Chondrocyte (in vitro differentiated cells): Measurements from ENCODE around the gene IGSF3. TPM values are rescaled to one million over a fixed set of nuclear protein-coding genes. Genes with fewer than 3 reads are reported as not detected.

Experiments used
- DNase-seq: peaks from one replicate; pipeline ENCODE4 v3.0.0; 2021; ENCODE audit warnings: mixed read lengths, low spot score
- H3K27ac Mint-ChIP-seq: one replicate; pipeline ENCODE4 v1.8.0; 2021; ENCODE audit warnings: mild to moderate bottlenecking, moderate library complexity, mixed read lengths; ENCODE audit not compliant: unreplicated experiment
- H3K27me3 Mint-ChIP-seq: 2 replicates; pipeline ENCODE4 v1.8.0; 2021; ENCODE audit warnings: low read depth, mixed read lengths
- H3K36me3 Mint-ChIP-seq: 2 replicates; pipeline ENCODE4 v1.8.0; 2021; ENCODE audit warnings: low read depth, mixed read lengths
- H3K4me1 Mint-ChIP-seq: 2 replicates; pipeline ENCODE4 v1.8.0; 2021; ENCODE audit warnings: low read depth, mild to moderate bottlenecking, mixed read lengths
- H3K4me3 Mint-ChIP-seq: one replicate; pipeline ENCODE4 v1.8.0; 2021; ENCODE audit warnings: mild to moderate bottlenecking, moderate library complexity, mixed read lengths; ENCODE audit not compliant: unreplicated experiment
- H3K9me3 Mint-ChIP-seq: 2 replicates; pipeline ENCODE4 v1.8.0; 2021; ENCODE audit warnings: low read depth, mixed read lengths
- total RNA-seq: library from RNA; stranded (reverse); gene quantifications from 3 replicates; pipeline ENCODE4 v1.2.1, GENCODE V29; 2021
- TF ChIP-seq, protein P1 (sequence below): fragments of 200-600 bp; sonication (generic); IDR thresholded peaks from 2 replicates; pipeline ENCODE4 v1.5.0; 2021; ENCODE audit warnings: antibody characterized with exemption, mild to moderate bottlenecking, moderate library complexity

Gene IGSF3
- total RNA-seq, 1 donor from 2014 or later = 20.5 TPM

DNA sequence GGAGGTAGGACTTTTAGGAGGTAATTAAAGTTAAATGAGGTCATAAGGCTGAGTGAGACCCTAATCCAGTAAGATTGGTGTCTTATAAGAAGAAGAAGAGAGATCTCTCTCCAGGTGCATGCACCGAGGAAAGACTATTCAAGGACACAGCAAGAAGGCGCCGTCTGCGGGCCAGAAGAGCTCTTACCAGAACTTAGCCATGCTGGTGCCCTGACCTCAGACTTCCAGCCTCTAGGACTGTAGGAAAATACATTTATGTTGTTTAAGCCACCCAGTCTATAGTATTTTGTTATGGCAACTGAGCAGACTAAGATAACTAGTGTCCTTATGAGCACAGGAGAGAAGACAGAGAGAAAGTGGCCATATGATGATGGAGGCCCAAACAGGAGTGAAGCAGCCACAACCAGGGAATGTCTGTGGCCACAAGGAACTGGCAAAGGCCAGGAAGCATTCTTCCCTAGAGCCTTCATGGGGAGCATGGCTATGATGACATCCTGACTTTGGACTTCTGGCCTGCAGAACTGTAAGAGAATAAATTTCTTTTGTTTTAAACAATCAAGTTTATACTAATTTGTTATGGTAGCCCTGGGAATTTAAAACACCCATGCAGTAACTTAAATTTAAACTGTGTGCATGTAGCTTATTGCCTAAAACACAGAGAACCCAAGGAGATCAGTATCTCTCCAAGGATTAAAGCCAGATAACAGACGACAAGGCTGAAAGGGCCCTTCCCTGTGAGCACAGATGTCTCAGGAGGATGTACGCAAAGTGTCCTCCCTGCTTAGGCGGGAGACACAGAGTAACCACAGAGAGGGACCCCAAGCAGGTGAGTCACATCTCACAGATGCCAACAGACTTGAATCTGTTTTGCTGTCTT lies 86.8 kb downstream of the IGSF3 start:
- Mint-ChIP-seq H3K4me1 (no peaks in the 10 kb centered on the region), H3K27ac (no peak overlapping the region), H3K36me3 (peaks cover 5% of the 10 kb centered on the region), H3K9me3 (no peaks in the 10 kb centered on the region), H3K4me3 (no peak overlapping the region), H3K27me3 (no peaks in the 10 kb centered on the region)
- TF ChIP-seq, protein P1, sequence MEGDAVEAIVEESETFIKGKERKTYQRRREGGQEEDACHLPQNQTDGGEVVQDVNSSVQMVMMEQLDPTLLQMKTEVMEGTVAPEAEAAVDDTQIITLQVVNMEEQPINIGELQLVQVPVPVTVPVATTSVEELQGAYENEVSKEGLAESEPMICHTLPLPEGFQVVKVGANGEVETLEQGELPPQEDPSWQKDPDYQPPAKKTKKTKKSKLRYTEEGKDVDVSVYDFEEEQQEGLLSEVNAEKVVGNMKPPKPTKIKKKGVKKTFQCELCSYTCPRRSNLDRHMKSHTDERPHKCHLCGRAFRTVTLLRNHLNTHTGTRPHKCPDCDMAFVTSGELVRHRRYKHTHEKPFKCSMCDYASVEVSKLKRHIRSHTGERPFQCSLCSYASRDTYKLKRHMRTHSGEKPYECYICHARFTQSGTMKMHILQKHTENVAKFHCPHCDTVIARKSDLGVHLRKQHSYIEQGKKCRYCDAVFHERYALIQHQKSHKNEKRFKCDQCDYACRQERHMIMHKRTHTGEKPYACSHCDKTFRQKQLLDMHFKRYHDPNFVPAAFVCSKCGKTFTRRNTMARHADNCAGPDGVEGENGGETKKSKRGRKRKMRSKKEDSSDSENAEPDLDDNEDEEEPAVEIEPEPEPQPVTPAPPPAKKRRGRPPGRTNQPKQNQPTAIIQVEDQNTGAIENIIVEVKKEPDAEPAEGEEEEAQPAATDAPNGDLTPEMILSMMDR = no peak
- DNase-seq = no peak

DNA sequence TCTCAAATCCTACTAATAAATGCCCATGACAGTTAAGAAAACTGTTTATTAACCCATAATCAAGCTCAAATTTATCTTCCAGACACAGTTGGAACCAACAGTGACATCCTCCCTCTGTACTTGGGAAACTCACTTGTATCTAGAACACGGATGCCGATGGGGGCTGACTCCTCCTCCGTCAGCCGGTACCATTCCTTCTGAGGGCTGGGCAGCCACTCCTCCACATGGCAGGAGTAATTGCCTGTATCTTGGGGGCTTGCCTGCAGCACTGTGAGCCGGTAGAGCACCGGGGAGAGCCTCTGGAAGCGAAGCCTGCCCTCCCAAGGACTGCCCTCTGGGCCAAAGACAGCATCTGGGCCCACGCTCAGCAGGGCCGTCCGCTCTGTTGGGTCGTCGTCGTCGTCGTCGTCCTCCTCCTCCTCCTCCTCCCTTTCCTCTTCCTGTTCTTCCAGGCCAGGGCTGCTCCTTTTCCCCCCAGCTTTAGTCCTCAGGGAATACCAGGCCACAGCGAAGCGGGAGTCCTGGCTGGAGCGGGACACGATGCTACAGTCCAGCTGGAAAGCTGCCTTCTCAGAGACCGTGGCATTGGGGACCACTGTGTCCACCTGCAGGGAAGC lies 88.2 kb downstream of the IGSF3 start:
- Mint-ChIP-seq H3K4me3 (no peak overlapping the region), H3K9me3 (no peaks in the 10 kb centered on the region), H3K27ac (no peak overlapping the region), H3K36me3 (peaks cover 5% of the 10 kb centered on the region), H3K27me3 (no peaks in the 10 kb centered on the region), H3K4me1 (peaks cover 9% of the 10 kb centered on the region)
- DNase-seq = no peak
- TF ChIP-seq, protein P1 = no peak

DNA sequence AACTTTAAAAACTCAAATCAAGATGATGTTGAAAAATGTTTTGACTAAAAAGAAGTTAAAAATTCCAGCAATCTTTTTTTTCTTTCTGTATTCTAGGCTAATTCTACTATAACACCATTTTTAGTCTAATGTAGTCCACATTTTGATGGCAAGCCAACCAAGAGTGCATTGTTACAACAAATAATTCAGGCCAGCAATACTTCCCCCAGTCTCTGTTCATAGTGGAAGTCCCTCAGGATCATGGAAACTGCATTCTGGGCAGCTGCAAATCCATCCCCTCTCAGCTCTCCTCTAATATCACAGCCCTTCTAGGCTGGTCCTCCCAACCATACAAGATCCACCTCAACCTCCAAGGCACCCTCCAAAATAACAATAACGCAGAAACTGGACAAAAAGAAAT lies 89.0 kb downstream of the IGSF3 start:
- peaks cover 5% of the 10 kb centered on the region for H3K36me3 Mint-ChIP-seq
- no peaks in the 10 kb centered on the region for H3K9me3 Mint-ChIP-seq
- H3K27me3 Mint-ChIP-seq = no peaks in the 10 kb centered on the region
- TF ChIP-seq, protein P1 = no peak
- H3K4me1 Mint-ChIP-seq = peaks cover 9% of the 10 kb centered on the region
- no peak overlapping the region for H3K4me3 Mint-ChIP-seq
- H3K27ac Mint-ChIP-seq = no peak overlapping the region
- DNase-seq = no peak

DNA sequence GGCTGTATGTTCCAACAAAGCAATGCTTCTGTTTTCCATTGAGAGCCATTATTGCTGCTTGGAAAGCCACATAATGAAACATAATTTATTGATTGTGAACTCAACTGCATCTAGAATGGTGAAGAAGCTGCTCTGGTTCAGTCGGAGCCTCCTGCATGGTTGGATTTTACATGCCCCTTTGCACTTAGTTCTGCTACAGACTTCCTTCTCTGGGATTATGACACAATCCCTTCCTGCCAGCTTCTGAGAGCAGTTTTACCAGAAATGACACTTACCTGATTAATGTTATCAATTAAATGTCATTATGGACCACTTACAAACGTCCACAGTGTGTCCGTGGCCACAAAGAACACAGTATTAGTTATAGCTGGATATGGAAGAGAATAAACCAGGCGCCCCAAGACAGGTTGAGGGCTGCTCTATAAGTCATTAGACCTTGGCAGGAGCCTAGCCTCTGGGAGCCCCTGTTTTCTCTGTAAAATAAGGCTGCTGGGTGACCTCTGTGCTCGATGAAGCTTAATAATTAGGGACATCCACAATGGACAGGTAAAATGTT lies 89.7 kb downstream of the IGSF3 start:
- H3K36me3 Mint-ChIP-seq = peaks cover 4% of the 10 kb centered on the region
- DNase-seq = no peak
- TF ChIP-seq, protein P1 = no peak
- peaks cover 9% of the 10 kb centered on the region for H3K4me1 Mint-ChIP-seq
- no peaks in the 10 kb centered on the region for H3K27me3 Mint-ChIP-seq
- H3K4me3 Mint-ChIP-seq = no peak overlapping the region
- no peak overlapping the region for H3K27ac Mint-ChIP-seq
- H3K9me3 Mint-ChIP-seq = no peaks in the 10 kb centered on the region

DNA sequence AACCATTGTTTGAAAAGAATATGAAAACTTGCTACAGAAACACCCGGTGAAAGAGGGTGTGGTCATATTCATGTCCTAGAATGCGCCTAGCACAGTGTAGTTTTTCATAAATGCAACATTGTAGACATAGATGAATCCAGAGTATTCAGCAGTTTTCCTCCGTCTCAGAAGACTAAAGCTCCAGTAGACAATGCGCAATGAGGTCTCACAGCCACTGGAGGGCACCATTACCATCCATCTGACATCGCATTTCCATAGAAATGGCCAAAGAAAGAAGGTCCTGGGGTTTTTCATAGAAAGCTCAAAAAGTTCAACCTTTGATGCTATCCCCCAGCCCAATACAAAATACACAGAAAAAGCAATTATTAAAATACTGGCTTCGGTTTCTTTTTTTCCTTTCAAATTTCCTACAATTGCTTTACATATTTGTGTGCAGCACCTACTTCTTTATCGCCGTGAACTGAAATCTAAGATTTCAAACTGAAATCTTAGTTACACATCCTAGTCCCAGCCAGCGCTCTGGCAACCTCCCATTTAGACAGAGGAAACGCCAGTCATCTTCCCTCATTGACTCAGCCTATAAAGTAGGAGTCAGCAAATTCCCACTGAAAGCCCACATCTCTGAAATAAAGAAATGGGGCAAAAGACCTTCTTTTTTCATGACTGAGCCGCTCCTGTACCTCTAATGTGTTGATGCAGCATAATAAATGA lies 92.8 kb downstream of the IGSF3 start:
- Mint-ChIP-seq H3K9me3 (no peaks in the 10 kb centered on the region), H3K27me3 (no peaks in the 10 kb centered on the region), H3K4me1 (peaks cover 23% of the 10 kb centered on the region), H3K4me3 (peak overlapping the region; percentile 56), H3K36me3 (peaks cover 4% of the 10 kb centered on the region), H3K27ac (peak overlapping the region; percentile 78)
- no peak for DNase-seq
- TF ChIP-seq, protein P1 = peak; percentile 95
